HepG2 (cell line): Measurements from ENCODE around the gene CYP2U1. TPM values are rescaled to one million over a fixed set of nuclear protein-coding genes. Genes with fewer than 3 reads are reported as not detected.
A peak's percentile ranks its signal among the peaks of the same experiment; 100 is the strongest.

Experiments used
- FOSL1 ChIP-seq: sonication (generic); formaldehyde crosslinking; IDR thresholded peaks from 2 replicates; pipeline ENCODE4 v1.9.0; 2021; ENCODE audit warnings: missing genetic modification reagents, borderline replicate concordance
- HES4 ChIP-seq: sonication (generic); formaldehyde crosslinking; IDR thresholded peaks from 2 replicates; pipeline ENCODE4 v1.9.0; 2021; ENCODE audit warnings: mild to moderate bottlenecking, missing genetic modification reagents, borderline replicate concordance
- KMT2B ChIP-seq: IDR thresholded peaks from 2 replicates; pipeline ENCODE4 v1.6.1; 2016; ENCODE audit warnings: missing genetic modification reagents, missing compliant biosample characterization
- MTA1 ChIP-seq: sonication (generic); formaldehyde crosslinking; IDR thresholded peaks from 2 replicates; pipeline ENCODE4 v1.4.0; 2020; ENCODE audit warnings: missing genetic modification reagents, mild to moderate bottlenecking, borderline replicate concordance
- PITX1 ChIP-seq: sonication (generic); formaldehyde crosslinking; IDR thresholded peaks from 2 replicates; pipeline ENCODE4 v1.5.1; 2020; ENCODE audit warnings: mild to moderate bottlenecking, missing genetic modification reagents
- POLR2A ChIP-seq, 2 experiments: IDR thresholded peaks; 2 replicates each; pipeline ENCODE4 v1.6.1; 2011; ENCODE audit warnings: low read depth in 2 of 2, low read length in 2 of 2, mild to moderate bottlenecking in 1 of 2, moderate library complexity in 1 of 2; ENCODE audit not compliant: insufficient read depth in 1 of 2
- SAP130 ChIP-seq: IDR thresholded peaks from 2 replicates; pipeline ENCODE4 v1.6.1; 2016; ENCODE audit warnings: low read depth
- SOX13 ChIP-seq, 3 experiments: fragments of 450-650 bp in 1 of 3; sonication (generic) in 1 of 3; formaldehyde crosslinking in 1 of 3; IDR thresholded peaks in 2 of 3; conservative IDR thresholded peaks in 1 of 3; 2 replicates each; pipeline versions ENCODE4 v1.5.0 to v1.6.1; 2016 to 2020; ENCODE audit warnings: antibody characterized with exemption in 1 of 3, mild to moderate bottlenecking in 1 of 3, missing compliant biosample characterization in 1 of 3, missing genetic modification reagents in 1 of 3, moderate library complexity in 1 of 3
- ZNF256 ChIP-seq: sonication (generic); formaldehyde crosslinking; conservative IDR thresholded peaks from 2 replicates; pipeline ENCODE4 v1.4.0; 2020; ENCODE audit warnings: missing genetic modification reagents
- ZNF3 ChIP-seq: IDR thresholded peaks from 2 replicates; pipeline ENCODE4 v1.7.0; 2017; ENCODE audit warnings: inconsistent platforms
- ZNF556 ChIP-seq: sonication (generic); formaldehyde crosslinking; IDR thresholded peaks from 2 replicates; pipeline ENCODE4 v1.4.0; 2020; ENCODE audit warnings: mild to moderate bottlenecking, missing genetic modification reagents, borderline replicate concordance
- ZNF883 ChIP-seq: sonication (generic); formaldehyde crosslinking; IDR thresholded peaks from 2 replicates; pipeline ENCODE4 v1.5.1; 2020; ENCODE audit warnings: mild to moderate bottlenecking, missing genetic modification reagents; ENCODE audit errors: not compliant biosample characterization
- polyA plus RNA-seq, 8 experiments: library from polyadenylated mRNA; depleted of rRNA in 3 of 8; stranded (reverse) in 7 of 8; unstranded in 1 of 8; fragments of >200 nt; fragmentation: Illumina TruSeq in 4 of 8; extraction: Trizol in 4 of 8; gene quantifications; 2 replicates each; pipeline versions ENCODE4 v1.2.1 to v1.2.3, GENCODE V29; 2011 to 2016; ENCODE audit warnings: low read depth in 4 of 8, missing spikeins in 1 of 8, mixed read lengths in 1 of 8; ENCODE audit not compliant: insufficient read depth in 1 of 8
- total RNA-seq, 5 experiments: library from RNA; depleted of rRNA; stranded (reverse); fragments of >200 nt; fragmentation: Illumina TruSeq; extraction: Trizol; gene quantifications; 2 replicates each; pipeline ENCODE4 v1.2.3, GENCODE V29; 2016; ENCODE audit warnings: low read depth in 1 of 5
- TF ChIP-seq, protein P1 (sequence below): sonication (generic); formaldehyde crosslinking; conservative IDR thresholded peaks from 2 replicates; pipeline ENCODE4 v1.4.0; 2020; ENCODE audit warnings: mild to moderate bottlenecking, missing genetic modification reagents, moderate library complexity
- TF ChIP-seq, protein P2 (sequence below): sonication (generic); formaldehyde crosslinking; IDR thresholded peaks from 2 replicates; pipeline ENCODE4 v1.4.0; 2020; ENCODE audit warnings: missing genetic modification reagents
- TF ChIP-seq, protein P3 (sequence below): sonication (generic); formaldehyde crosslinking; IDR thresholded peaks from 2 replicates; pipeline ENCODE4 v1.4.0; 2020; ENCODE audit warnings: missing genetic modification reagents
- TF ChIP-seq, protein P4 (sequence below): sonication (generic); formaldehyde crosslinking; IDR thresholded peaks from 2 replicates; pipeline ENCODE4 v1.4.0; 2020; ENCODE audit warnings: mild to moderate bottlenecking, low read depth, missing genetic modification reagents

Gene CYP2U1
- total and polyA plus RNA-seq, 2 of the 13 experiments (the other 11 are each of a cell fraction or from before 2014, with no cell fraction given): 1.4 to 3.4 TPM

DNA sequence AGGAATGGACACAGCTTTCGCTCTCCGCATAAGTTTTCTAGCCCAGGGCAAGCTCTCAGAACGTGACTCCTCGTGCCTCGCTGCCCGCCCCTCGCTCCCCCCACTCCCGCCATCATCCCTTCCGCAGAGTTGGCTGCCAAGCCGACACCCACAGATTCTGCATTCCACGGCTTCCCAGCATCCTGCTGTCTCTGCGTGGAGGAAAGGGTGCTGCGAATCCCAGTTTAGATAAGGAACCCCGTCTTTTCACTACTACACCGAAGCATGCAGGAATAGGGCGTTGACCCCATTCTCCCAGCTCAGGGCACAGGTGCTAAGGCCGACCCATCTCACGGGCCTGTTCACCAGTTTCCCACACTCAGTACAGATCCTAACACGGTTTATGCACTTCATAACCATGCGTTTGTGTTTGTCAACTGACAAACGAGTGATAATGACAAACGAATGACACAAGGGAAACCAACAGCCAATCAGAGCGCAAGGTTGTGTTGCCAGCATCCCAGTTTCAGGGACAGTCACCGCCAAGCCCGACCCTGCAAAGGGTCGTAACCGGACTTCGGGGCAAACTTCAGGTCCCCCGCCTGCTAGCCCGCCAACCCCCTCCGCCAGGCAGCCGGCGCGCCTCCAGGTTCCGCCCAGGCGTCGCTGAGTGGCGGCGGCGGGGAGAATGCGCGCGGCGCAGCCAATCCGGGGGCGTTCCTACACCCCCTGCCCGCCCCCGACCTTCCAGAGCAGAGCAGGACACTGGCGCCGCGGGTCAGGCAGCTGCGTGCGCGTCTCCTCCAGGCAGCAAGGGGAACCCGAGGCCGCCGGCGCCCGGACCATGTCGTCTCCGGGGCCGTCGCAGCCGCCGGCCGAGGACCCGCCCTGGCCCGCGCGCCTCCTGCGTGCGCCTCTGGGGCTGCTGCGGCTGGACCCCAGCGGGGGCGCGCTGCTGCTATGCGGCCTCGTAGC, at the start of gene CYP2U1 (continued):
- TF ChIP-seq, protein P1, sequence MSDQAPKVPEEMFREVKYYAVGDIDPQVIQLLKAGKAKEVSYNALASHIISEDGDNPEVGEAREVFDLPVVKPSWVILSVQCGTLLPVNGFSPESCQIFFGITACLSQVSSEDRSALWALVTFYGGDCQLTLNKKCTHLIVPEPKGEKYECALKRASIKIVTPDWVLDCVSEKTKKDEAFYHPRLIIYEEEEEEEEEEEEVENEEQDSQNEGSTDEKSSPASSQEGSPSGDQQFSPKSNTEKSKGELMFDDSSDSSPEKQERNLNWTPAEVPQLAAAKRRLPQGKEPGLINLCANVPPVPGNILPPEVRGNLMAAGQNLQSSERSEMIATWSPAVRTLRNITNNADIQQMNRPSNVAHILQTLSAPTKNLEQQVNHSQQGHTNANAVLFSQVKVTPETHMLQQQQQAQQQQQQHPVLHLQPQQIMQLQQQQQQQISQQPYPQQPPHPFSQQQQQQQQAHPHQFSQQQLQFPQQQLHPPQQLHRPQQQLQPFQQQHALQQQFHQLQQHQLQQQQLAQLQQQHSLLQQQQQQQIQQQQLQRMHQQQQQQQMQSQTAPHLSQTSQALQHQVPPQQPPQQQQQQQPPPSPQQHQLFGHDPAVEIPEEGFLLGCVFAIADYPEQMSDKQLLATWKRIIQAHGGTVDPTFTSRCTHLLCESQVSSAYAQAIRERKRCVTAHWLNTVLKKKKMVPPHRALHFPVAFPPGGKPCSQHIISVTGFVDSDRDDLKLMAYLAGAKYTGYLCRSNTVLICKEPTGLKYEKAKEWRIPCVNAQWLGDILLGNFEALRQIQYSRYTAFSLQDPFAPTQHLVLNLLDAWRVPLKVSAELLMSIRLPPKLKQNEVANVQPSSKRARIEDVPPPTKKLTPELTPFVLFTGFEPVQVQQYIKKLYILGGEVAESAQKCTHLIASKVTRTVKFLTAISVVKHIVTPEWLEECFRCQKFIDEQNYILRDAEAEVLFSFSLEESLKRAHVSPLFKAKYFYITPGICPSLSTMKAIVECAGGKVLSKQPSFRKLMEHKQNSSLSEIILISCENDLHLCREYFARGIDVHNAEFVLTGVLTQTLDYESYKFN: peak; percentile 30; the same call in 1 of the 2 replicates
- TF ChIP-seq SAP130 (peak; percentile 39; the same call in 1 of the 2 replicates), HES4 (peak; percentile 78; the same call in 1 of the 2 replicates), ZNF883 (CRISPR knock-in tag) (peak; percentile 48), ZNF256 (CRISPR knock-in tag) (no peak), PITX1 (peak; percentile 48; the same call in 1 of the 2 replicates), FOSL1 (CRISPR knock-in tag) (no peak), POLR2A (IDR thresholded peaks at IDR 0.05; ENCODE audit: insufficient read depth in 1 of 2, low read depth in 2 of 2, low read length in 2 of 2) (peak in 1 of 2 experiments; percentile 41; a peak in 1 of 4 replicates), MTA1 (CRISPR knock-in tag) (peak; percentile 20; the same call in 1 of the 2 replicates), SOX13 (IDR thresholded peaks at IDR 0.05) (no peak), SOX13 (CRISPR knock-in tag; conservative IDR thresholded peaks at IDR 0.05 in 1 of 2, IDR thresholded peaks at IDR 0.05 in 1 of 2) (no peak), ZNF556 (CRISPR knock-in tag) (peak; percentile 73; the same call in 1 of the 2 replicates), ZNF3 (CRISPR knock-in tag) (peak; percentile 35; the same call in 1 of the 2 replicates), KMT2B (CRISPR knock-in tag) (peak; percentile 43; the same call in 1 of the 2 replicates)
- TF ChIP-seq, protein P2, sequence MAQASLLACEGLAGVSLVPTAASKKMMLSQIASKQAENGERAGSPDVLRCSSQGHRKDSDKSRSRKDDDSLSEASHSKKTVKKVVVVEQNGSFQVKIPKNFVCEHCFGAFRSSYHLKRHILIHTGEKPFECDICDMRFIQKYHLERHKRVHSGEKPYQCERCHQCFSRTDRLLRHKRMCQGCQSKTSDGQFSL (CRISPR knock-in tag): peak; percentile 39; the same call in 1 of the 2 replicates
- TF ChIP-seq, protein P3, sequence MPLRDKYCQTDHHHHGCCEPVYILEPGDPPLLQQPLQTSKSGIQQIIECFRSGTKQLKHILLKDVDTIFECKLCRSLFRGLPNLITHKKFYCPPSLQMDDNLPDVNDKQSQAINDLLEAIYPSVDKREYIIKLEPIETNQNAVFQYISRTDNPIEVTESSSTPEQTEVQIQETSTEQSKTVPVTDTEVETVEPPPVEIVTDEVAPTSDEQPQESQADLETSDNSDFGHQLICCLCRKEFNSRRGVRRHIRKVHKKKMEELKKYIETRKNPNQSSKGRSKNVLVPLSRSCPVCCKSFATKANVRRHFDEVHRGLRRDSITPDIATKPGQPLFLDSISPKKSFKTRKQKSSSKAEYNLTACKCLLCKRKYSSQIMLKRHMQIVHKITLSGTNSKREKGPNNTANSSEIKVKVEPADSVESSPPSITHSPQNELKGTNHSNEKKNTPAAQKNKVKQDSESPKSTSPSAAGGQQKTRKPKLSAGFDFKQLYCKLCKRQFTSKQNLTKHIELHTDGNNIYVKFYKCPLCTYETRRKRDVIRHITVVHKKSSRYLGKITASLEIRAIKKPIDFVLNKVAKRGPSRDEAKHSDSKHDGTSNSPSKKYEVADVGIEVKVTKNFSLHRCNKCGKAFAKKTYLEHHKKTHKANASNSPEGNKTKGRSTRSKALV (CRISPR knock-in tag): peak; percentile 48; the same call in 1 of the 2 replicates
- TF ChIP-seq, protein P4, sequence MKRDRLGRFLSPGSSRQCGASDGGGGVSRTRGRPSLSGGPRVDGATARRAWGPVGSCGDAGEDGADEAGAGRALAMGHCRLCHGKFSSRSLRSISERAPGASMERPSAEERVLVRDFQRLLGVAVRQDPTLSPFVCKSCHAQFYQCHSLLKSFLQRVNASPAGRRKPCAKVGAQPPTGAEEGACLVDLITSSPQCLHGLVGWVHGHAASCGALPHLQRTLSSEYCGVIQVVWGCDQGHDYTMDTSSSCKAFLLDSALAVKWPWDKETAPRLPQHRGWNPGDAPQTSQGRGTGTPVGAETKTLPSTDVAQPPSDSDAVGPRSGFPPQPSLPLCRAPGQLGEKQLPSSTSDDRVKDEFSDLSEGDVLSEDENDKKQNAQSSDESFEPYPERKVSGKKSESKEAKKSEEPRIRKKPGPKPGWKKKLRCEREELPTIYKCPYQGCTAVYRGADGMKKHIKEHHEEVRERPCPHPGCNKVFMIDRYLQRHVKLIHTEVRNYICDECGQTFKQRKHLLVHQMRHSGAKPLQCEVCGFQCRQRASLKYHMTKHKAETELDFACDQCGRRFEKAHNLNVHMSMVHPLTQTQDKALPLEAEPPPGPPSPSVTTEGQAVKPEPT (CRISPR knock-in tag): no peak
